Fibroblast of mammary gland (primary cell): ENCODE measurements around the gene STX2.
A peak's percentile ranks its signal among the peaks of the same experiment; 100 is the strongest.
"Not testable (repeated sequence)": the region's sequence is repeated elsewhere in the genome, so short reads cannot be mapped to it uniquely, and the experiment has no call there.

Experiments used
- DNase-seq: peaks from one replicate; pipeline ENCODE4 v3.0.0-alpha.2; 2010; ENCODE audit warnings: low read depth
- H3K4me3 ChIP-seq: 2 replicates; pipeline ENCODE4 v1.5.1; 2011; ENCODE audit warnings: low read depth, mild to moderate bottlenecking, low read length, moderate library complexity; ENCODE audit not compliant: control insufficient read depth
- TF ChIP-seq, protein P1 (sequence below): conservative IDR thresholded peaks from 2 replicates; pipeline ENCODE4 v1.5.1; 2011; ENCODE audit warnings: low read depth, low read length, inconsistent platforms; ENCODE audit not compliant: control insufficient read depth, insufficient read depth

The STX2 gene

DNA sequence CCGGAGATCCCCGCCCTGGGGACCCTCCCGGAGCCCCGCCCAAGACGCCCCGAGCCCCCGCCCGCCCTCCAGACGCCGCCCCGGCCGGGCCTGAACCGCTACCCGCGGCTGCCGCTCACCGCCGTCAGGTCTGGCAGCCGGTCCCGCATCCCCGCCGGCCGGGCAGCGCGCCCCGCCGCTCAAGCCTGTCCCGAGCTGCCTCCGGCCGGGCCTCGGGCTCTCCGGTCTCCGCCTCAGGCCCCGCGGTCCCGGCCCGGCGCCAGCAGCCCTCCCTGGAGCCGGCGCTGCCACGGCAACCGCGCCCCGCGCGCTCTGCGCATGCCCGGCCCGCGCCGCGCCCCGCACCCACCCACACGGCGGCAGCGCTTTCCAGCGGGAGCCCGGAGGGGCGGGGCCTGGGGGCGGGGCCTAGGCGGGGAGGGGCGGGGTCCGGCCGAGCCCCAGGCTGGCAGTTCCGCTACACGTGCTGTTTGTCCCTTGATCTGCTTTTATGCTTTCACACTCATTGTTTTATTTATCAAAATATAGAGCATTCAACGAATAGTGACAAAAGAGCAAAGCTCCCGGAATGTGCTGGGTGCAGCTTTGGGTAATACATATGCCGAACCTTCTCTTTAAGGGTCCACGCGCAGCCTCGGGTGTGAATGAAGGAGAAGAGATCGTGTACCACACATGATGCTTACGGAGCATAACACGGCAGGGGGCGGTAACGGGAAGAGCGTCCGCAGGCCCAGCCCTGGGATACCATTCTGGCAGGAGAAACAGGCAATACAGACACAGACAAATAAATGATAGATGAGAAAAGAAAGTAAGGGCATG is at the start of gene STX2:
STX2 (minus strand) TSS at position 300 of the 819 bp plus-strand sequence; CDS start at position 149, 151 bp downstream.
- H3K4me3 ChIP-seq, result peak within 1 kb of the TSS; percentile 86
- TF ChIP-seq, protein P1, sequence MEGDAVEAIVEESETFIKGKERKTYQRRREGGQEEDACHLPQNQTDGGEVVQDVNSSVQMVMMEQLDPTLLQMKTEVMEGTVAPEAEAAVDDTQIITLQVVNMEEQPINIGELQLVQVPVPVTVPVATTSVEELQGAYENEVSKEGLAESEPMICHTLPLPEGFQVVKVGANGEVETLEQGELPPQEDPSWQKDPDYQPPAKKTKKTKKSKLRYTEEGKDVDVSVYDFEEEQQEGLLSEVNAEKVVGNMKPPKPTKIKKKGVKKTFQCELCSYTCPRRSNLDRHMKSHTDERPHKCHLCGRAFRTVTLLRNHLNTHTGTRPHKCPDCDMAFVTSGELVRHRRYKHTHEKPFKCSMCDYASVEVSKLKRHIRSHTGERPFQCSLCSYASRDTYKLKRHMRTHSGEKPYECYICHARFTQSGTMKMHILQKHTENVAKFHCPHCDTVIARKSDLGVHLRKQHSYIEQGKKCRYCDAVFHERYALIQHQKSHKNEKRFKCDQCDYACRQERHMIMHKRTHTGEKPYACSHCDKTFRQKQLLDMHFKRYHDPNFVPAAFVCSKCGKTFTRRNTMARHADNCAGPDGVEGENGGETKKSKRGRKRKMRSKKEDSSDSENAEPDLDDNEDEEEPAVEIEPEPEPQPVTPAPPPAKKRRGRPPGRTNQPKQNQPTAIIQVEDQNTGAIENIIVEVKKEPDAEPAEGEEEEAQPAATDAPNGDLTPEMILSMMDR, result peak; percentile 31
- DNase-seq, result peak; percentile 75

DNA sequence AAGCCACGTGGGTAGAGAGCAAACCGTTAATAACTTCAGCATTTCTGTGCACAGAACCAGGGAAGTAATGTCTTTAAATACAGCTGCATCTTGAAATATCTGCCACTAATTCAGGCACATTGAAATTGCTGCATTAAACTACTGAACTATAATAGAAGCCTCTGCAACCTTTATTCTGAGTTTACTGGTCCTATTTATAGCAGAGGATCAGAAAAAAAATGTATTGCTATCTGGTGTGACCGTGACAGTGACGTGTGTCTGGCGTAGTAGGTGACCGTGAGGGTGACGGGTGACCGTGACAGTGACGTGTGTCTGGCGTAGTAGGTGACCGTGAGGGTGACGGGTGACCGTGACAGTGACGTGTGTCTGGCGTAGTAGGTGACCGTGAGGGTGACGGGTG is 48.1 kb upstream of the STX2 start:
- DNase-seq, H3K4me3 ChIP-seq: not testable (repeated sequence)

DNA sequence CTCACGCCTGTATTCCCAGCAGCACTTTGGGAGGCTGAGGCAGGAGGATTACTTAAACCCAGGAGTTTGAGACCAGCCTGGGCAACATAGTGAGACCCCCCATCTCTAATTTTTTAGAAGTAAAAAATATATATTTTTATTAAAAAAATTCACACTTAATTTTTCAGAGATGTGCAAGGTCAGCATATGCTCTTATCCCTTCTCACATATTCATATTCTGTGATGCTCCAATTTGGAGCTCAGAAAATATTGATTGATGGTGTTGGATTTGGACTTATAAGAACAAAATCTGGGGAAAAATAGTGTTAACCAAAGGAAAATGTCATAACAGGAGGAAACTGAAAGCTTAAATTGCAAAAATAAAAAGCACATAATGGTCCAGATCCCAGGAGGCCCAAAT is 42.5 kb upstream of the STX2 start:
- TF ChIP-seq, protein P1, result no peak
- DNase-seq, result no peak
- no peak overlapping the region for H3K4me3 ChIP-seq

DNA sequence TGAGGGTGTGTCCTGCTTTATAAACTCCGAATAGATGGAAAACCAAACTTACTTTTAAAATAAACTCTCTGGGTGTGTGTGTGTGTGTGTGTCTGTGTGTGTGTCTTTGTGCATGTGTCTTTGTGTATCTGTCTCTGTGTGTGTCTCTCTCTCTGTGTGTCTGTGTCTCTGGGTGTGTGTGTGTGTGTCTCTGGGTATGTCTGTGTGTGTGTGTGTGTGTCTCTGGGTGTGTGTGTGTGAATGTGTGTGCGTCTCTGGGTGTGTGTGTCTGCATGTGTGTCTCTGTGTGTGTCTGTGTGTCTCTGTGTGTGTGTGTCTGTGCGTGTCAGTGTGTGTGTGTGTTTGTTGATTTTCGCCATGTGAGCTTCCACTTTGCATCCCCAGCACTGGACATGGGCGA is 42.0 kb upstream of the STX2 start:
- no peak overlapping the region for H3K4me3 ChIP-seq
- DNase-seq, result no peak
- TF ChIP-seq, protein P1, result no peak

DNA sequence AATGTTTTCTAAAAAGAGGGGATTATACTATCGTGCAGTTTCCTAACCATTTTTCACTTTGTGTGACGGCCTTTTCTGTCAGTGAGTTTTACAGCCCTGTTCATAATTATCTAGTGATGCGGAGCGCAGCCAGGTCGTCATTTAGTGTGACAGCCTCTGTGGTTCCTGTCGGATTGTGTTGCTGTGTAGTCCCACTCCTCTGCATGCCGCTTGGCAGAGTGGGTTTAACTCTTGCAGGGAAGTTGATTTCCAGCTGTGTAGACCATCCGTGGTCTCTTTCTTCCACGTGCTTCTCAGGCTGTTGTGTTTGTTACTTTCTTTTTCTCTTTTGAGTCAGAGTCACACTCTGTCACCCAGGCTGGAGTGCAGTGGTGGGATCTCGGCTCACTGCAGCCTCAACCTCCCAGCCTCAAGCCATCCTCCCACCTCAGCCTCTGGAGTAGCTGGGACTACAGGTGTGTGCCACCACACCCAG is 41.4 kb upstream of the STX2 start:
- DNase-seq, result no peak
- TF ChIP-seq, protein P1, result no peak
- no peak overlapping the region for H3K4me3 ChIP-seq

DNA sequence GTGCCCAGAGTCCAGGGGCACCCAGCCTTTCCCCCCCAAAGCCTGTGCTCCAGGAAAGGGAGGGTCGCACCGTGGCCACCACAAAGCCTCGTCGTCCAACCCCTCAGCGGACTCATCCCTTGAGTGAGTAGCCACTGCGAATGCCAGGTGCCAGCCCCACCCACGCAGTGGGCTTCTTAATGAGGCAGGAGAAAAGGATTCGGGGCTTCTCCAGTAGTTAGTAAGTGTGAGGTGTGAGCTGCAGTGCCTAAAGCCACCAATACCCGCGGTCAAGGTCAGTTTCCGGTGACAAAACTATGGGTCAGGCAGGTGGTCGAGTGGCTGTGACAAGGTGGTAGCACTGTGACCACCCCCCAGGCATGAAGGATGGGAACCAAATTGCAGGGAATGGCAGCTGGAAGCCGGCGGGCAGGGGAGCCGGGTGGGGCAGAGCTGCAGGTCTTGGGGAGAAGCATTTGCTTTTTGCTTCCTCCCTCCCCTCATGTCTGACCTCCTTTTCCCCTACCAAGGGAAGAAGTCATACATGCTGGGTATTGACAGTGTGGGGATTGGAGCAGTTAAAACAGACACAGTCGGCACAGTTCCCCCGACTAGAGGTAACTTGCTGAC is 40.8 kb upstream of the STX2 start:
- no peak for DNase-seq
- TF ChIP-seq, protein P1, result no peak
- H3K4me3 ChIP-seq, result no peak overlapping the region

DNA sequence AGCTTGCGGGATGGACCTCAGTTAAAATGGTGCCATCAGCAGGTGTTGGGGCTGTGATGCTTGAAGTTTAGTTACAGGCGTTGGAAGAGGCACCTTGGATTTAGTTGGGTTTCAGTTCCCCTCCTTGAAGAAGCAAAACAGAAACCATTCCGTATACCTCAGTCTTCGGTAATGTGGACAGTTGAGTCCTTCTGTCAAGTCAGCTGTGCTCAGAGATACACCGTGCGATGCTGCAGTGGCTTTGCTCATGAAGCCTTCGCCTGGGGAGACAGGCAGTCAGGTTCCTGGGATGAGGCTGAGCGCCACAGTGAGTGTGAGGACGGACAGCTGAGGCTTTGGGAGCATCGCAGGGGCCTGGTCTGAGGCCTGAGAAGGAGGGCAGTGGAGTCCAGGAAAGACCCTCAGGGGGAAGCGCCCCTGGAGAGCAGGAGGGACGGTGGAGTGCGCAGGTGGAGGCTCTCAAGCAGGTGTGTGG is 40.2 kb upstream of the STX2 start:
- H3K4me3 ChIP-seq, result no peak overlapping the region

More for the DNA sequence above, 40.2 kb upstream of the STX2 start:
- no peak for DNase-seq
- TF ChIP-seq, protein P1, result no peak
